ENCODE measurements around the gene CLEC17A.
A peak's percentile ranks its signal among the peaks of the same experiment; 100 is the strongest.
"Not testable (repeated sequence)": the region's sequence is repeated elsewhere in the genome, so short reads cannot be mapped to it uniquely, and the experiment has no call there.

The CLEC17A gene, protein sequence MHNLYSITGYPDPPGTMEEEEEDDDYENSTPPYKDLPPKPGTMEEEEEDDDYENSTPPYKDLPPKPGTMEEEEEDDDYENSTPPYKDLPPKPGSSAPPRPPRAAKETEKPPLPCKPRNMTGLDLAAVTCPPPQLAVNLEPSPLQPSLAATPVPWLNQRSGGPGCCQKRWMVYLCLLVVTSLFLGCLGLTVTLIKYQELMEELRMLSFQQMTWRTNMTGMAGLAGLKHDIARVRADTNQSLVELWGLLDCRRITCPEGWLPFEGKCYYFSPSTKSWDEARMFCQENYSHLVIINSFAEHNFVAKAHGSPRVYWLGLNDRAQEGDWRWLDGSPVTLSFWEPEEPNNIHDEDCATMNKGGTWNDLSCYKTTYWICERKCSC

GRCh38 chr19:14582894-14583340, at the start of gene CLEC17A:
CLEC17A (plus strand) TSS chr19:14583084; CDS start chr19:14583161, 77 bp downstream.
- no peak for DNase-seq (ENCODE audit: low read depth, low spot score)

DNA sequence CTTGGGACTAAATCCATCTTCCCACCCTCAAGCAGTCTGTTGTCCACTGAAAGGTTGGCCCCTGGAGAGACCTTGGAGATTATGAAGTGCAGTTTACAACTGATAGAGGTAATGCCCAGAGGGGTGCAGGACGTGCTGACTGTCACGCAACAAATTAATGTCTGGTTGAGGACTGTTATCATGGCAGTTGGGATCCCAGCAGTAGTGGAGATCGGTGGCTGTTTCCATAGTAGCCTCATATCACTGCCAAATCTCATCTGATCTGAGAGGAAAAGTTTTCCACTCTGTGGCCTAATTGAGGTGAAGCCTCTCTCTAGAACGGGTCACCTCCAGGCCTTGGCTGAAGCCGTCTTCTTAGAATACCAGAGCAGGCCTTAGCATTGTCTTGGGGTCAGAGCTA, 49.4 kb upstream of the CLEC17A start:
- no peak for DNase-seq (ENCODE audit: low read depth, low spot score)

DNA sequence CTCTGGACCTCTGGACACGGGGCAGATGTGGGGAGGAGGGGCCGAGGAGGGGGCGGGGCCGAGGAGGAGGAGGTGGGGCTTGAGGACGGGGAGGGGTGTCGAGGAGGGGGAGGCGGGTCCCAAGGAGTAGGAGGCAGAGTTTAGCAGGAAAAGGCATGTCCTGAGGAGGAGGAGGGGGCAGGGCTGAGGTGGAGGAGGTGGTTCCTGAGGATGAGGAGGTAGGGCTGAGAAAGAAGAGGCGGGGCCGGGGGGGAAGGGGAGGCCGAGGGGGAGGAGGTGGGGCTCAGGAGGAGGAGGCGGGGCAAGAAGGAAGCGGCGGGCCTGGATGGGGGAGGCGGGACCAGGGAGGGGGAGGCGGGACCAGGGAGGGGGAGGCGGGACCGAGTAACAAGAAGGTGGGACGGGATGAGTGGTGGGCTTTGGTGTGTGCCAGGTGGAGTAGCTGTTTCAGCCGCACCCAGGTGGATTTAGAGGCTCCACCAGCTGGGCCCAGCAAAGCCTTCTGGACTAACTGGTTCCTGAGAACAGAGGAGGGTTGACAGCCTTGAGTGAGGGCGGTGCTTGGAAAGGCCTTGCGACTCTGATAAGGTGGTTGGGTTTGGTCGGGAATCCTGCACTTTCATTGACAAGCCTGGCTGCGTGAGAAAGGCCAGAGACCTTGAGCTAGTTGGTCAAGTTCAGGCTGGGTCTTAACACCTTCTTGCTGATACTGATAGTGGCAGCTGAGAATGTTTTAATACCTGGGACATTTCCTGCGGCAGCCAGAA, 45.8 kb upstream of the CLEC17A start:
- DNase-seq (ENCODE audit: low read depth, low spot score): peak; percentile 38

GRCh38 chr19:14540741-14541525, 42.0 kb upstream of the CLEC17A start:
- no peak for DNase-seq (ENCODE audit: low read depth, low spot score)

DNA sequence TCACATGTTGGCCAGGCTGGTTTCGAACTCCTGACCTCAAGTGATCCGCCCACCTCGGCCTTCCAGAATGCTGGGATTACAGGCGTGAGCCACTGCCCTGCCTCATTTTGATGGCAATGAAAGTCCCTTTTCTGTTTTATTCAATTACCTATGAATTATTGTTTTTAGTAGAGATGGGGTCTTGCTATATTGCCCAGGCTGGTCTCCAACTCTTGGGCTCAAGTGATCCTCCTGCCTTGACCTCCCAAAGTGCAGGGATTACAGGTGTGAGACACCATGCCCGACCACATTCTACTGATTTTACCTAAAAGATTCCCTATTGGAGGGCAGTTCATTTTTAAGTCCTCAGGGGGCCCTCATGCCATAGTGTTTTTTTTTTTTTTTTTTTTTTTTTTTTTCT, 40.9 kb upstream of the CLEC17A start:
- not testable (repeated sequence) for DNase-seq (ENCODE audit: low read depth, low spot score)

GRCh38 chr19:14542711-14543328, 40.1 kb upstream of the CLEC17A start:
- DNase-seq (ENCODE audit: low read depth, low spot score): no peak

DNA sequence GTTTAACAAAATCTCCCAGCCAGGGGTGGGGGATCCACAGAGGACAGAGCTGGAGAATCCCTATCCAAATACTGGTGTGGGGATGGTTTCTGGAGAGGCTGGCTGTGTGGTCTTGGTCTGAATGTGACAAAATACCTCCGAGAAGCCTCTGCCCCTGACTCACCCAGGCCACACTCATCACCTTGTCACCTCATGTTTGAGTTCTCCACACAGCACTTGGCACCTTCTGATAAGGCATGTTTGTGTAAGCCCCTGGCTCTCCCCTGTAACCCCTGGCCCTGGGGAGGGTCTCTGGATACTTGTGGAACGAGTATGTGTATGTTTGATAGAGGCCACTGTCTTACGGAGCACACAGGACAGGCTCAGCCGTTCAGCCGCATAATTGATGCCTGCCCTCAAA, 38.8 kb upstream of the CLEC17A start:
- DNase-seq (ENCODE audit: low read depth, low spot score): no peak

DNA sequence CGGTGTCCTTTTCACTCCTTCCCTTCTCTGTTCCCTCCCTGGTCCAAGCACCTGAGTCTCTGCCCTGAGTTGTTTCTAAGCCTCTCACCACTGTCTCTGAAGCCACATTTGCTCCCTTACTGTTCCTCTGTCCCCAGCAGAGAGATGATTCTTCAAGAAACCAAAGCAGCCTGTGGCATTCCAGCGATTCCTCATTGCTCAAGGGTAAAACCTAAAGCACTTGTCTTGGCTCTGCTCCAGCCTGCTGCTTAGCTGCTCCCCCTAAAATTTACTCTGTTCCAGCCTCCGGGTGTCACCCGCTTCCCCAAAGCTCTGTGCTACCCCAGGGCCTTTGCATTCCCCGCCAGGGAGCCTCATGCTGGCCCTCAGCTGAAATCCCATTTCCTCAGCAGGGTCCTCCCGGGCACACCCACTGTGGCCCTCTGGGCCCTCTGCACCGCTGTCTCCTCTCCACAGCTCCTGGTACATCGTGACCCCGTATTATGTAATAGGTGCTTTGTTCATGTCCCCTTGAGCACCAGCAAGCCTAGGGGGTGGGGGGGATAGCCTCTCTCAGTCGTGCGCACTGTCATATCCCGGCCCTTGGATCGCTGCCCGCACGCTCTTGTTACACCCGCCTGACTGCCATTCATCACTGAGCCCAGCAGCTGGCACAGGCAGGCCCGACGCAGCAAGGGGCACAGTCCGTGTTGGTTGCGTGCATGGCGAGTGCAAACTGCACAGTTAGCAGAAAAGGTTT, 37.7 kb upstream of the CLEC17A start:
- DNase-seq (ENCODE audit: low read depth, low spot score): peak; percentile 78

GRCh38 chr19:14545716-14546082, 37.2 kb upstream of the CLEC17A start:
- DNase-seq (ENCODE audit: low read depth, low spot score): no peak

- DNase-seq (ENCODE audit: low read depth, low spot score): no peak
Observed at GRCh38 chr19:14550201-14550754, 32.6 kb upstream of the CLEC17A start.

DNA sequence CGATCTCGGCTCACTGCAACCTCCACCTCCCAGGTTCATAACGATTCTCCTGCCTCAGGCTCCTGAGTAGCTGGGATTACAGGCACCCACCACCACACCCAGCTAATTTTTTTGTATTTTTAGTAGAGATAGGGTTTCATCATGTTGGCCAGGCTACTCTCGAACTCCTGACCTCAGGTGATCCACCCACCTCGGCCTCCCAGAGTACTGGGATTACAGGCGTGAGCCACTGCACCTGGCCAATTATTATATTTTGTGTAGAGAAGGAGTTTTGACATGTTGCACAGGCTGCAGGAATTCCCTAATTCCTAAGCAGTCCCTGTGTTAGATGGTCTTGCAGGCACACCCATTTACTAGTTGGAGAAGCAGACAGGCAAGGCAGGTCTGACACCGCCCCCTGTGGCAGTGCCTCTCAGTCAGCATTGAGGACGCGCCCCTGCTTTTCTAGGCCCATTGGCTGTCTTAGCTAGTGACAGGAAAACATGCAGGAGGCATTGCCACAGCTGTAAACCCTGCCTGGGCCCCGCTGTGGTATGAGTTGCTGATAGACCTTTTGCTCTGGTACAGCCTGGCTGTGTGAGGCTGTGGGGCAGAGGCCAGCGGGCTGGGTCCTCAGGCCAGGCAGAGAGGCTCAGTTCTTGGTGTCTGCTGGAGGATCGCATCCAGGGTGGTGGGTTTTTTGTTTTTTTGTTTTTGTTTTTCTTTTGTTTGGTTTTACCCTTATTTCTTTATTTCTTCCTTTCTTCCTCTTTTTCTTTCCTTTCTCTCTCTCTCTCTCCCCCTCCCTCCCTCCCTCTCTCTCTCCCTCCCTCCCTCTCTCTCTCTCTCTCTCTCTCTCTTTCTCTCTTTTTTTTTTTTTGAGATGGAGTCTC, 31.5 kb upstream of the CLEC17A start:
- DNase-seq (ENCODE audit: low read depth, low spot score): peak; percentile 45

GRCh38 chr19:14552006-14552360, 30.9 kb upstream of the CLEC17A start:
- not testable (repeated sequence) for DNase-seq (ENCODE audit: low read depth, low spot score)

- no peak for DNase-seq (ENCODE audit: low read depth, low spot score)
Observed at GRCh38 chr19:14553042-14553938, 29.6 kb upstream of the CLEC17A start.

- DNase-seq (ENCODE audit: low read depth, low spot score): no peak
Observed at GRCh38 chr19:14553939-14554243, 29.0 kb upstream of the CLEC17A start.

DNA sequence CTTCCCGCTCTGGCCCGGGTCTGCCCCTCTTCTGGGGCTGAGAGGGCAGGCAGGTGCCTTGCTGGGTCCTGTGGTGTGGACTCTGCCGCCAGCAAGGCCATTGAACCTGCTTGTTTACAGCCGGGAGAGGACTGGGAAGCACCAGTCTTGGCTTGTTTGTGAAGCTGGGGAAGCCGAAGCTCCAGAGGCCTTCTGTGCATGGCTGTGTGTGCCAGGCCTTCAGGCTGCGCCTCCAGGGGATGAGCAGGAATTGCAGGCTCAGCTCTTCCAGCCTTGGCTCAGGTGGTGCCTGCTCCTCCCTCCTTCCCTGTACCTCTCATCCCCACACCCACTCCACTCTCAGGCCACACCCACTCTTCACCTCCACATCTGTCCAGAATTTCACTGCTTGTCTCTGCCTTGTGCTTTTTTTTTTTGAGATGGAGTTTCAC, 28.5 kb upstream of the CLEC17A start:
- no peak for DNase-seq (ENCODE audit: low read depth, low spot score)

- peak; percentile 72 for DNase-seq (ENCODE audit: low read depth, low spot score)
Observed at GRCh38 chr19:14555918-14556661, 26.8 kb upstream of the CLEC17A start.

DNA sequence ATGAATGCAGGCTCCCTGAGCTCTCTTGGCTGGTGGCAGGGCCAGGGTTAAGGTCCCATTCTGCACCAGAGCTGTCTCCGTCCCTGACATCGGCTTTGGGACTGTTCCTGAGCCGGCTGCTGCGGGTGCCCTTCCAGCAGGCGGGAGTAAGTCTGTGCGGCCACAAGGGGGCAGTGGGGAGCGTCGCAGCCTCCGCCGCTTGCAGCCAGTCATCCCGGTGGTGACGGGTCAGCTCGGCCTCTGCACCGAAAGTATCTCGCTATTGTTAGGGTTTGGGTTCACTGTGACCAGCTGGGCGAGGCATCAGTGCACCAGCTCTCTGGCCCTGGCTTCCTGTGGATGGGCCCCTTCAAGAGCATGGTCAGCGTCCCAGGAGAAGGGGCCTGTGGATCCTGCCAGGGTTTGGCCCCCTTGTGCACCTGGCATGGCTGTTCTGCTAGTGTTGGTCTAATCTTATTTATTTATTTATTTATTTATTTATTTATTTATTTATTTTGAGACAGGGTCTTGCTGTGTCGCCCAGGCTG, 26.2 kb upstream of the CLEC17A start:
- peak; percentile 92 for DNase-seq (ENCODE audit: low read depth, low spot score)
